ENCODE results near the gene GMNN.
"Not testable (repeated sequence)": the region's sequence is repeated elsewhere in the genome, so short reads cannot be mapped to it uniquely, and the experiment has no call there.

Gene GMNN

DNA sequence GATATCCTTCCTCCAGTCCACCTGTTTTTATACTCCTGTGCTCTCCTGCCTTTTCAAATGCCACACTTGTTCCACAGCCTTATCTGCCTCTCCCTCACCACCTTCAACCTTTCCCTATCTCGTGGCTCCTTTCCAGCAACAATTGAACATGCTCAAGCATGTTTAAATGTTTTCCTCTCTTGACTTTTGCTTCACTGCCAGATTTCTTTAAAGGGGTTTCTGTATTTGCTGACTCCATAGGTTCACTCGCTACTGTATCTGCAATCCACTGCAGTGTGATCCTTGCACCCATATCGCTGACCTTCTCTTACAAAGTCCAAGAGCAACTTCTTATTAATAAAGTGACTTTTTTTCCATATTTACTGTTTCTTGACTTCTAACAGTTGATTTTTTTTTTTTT is 11.2 kb upstream of the GMNN start:
- no peak for DNase-seq

DNA sequence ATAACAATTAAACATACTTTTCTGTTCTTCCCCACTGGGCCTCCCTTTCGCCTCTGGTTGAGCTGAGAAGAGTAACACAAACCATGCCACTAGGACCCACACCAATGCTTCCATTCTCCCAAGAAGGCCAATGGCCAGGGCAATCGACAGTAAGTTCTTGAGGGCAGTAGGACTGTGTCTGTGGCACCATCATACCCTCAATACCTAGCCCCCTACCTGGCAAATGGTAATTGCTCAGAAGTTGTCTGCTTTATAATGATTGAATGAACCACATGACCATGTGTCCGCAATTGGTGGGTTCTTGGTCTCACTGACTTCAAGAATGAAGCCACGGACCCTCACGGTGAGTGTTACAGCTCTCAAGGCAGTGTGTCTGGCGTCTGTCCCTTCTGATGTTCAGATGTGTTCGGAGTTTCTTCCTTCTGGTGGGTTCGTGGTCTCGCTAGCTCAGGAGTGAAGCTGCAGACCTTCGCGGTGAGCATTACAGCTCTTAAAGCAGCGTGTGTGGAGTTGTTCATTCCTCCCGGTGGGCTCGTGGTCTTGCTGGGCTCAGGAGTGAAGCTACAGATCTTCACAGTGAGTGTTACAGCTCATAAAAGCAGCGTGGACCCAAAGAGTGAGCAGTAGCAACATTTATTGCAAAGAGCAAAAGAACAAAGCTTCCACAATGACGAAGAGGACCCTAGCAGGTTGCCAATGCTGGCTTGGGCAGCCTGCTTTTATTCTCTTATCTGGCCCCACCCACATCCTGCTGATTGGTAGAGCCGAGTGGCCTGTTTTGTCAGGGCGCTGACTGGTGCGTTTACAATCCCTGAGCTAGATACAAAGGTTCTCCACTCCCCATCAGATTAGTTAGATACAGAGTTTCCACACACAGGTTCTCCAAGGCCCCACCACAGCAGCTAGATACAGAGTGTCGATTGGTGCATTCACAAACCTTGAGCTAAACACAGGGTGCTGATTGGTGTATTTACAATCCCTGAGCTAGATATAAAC is 9.6 kb upstream of the GMNN start:
- not testable (repeated sequence) for DNase-seq

DNA sequence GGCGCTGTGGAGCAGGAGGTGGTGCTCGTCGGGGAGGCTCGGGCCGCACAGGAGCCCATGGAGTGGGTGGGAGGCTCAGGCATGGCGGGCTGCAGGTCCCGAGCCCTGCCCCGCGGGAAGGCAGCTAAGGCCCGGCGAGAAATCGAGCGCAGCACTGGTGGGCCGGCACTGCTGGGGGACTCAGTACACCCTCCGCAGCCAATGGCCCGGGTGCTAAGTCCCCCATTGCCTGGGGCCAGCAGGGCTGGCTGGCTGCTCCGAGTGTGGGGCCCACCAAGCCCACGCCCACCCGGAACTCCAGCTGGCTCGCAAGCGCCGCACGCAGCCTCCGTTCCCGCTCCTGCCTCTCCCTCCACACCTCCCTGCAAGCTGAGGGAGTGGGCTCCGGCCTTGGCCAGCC is 8.8 kb upstream of the GMNN start:
- DNase-seq = not testable (repeated sequence)

DNA sequence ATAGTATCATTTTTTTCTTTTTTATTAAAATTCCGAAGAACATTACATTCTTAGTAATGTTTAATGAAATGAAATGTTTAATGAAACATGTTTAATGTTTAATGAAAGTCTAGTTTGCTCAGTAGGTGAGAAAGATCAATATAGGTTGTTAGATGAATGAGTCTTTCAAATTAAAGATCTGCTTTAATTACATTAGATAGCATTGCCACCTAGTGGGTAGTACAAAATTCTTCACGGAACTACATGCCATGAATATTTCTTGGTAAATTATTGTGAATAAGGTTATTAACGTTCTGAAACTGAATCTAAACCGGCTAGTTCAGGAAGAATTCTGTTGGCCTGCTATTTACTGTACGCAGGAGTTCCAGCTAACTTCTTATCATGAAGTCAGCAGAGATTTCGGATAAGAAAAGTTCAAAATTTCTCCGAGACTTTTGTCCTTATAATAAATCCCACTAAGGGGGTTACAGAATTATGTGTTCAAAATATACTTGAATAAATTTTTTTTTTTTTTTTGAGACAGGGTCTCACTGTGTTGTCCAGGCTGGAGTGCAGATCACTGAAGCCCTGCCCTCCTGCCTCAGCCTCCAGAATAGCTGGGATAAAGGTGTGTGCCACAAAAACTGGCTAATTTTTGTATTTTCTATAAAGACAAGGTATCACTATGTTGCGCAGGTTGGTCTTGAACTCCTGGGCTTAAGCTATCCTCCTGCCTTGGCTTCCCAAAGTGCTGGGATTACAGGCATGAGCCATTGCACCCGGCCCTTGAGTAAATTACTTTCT is 7.9 kb upstream of the GMNN start:
- DNase-seq = no peak

DNA sequence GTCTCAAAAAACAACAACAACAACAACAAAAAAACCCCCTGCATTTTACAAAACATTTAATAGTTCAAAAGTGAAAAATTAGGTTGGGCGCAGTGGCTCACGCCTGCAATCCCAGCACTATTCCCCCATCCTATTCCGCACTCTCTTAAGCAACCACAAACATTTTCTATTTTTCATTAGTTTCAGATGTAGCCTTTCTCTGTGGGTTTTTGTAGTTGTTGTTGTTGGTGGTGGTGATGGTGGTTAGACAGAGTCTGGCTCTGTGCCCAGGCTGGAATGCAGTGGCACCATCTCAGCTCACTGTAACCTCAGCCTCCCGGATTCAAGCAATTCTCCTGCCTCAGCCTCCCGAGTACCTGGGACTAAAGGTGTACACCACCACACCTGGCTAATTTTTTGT is 6.4 kb upstream of the GMNN start:
- no peak for DNase-seq

DNA sequence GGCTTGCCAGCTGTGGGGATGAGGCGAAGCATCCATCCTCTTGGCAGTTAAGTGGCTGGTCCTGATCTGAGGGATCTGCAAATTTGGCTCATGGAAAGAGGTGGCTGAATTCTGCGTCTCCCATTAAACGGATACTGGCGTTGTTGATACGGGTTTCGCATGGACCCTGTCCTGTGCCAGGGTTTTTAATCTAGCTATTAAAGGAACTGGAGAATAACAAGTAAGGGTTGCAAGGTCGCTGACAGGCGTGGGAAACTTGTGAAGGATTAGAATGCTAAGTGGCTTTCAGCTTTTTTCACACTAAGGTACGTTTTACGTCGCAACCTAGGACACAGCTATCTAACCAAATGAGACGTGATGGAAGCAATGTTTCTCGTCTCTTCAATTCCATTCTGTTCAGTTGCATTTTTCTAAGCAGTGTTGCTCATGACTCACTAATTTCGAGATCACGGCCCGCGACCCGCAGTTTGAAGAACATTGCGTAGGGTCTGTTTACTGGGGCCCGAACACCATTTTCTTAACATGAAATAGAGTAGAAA is 852 bp downstream of the GMNN start:
- no peak for DNase-seq

DNA sequence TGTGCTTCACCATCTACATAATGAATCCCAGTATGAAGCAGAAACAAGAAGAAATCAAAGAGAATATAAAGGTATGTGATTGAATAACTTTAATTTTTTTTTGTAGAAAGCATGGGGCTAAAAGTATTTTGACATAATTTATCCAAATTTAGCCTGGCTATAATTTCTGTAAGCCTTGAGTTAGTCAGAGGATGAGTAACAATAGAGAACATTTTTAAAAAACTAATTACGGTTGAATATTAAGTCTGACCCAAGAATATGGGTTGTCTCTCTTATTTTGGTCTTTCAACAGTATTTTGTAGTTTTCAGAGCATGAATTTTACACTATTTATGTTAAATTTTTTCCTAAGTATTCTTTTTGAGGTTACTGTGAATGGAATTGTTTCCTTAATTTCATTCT is 2.5 kb downstream of the GMNN start:
- no peak for DNase-seq

DNA sequence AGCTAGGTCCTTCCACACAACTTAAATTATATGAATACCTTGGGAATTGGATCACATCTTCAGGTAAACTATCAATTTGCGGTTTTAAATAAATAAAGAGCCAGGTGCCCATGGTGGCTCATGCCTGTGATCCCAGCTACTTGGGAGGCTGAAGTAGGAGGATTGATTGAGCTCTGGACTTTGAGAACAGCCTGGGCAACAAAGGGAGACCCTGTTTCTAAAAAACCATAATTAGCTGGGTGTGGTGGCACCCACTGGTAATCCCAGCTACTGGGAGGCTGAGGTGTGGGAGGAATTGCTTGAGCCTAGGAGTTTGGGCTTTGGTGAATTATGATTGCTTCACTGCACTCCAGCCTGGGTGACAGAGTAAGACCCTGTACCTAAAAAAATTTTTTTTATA is 3.4 kb downstream of the GMNN start:
- DNase-seq = no peak

DNA sequence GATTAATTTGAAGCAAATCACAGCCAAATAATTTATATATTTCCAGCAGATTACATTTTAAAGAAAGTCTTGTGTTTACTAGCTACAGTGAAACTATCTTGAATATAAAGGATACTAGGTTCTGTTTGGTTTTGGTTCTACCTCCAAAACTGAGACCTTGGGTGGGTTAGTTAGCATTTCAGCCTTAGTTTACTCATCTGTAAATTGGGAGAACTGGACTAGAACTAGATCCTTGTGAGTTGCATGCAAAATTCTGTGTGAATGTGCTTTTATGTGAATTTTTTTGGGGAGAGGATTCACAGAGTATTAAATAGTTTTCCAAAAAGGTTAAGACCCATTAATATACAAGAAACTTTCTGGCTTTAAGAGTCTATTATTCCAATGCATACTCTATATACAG is 4.1 kb downstream of the GMNN start:
- DNase-seq = no peak

DNA sequence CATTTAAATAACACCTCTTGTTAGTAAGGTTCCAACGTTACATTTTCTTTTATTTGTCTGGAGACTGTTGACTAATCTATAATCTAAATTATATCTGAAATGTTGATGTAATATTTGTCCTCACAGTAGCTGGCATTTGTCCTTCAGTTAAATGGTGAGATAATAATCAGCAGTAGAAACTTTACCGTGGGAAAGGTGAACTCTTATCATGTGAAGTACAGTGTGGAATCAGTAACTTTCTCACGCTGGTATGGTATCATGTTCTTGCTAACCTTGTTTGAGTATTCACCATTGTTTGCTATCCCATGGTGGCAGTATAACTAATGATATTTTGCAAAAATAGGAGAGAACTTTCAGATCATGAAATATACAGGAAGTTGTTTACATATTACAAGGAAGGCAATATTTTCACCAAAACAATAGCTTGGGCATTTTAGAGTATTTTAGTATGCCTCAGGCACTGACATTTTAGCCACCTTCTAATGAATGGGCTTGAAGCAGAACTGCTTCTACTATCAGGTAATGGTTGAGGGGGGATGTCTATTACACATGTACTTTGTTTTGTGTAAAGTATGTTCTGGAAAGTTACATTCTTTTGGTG is 4.8 kb downstream of the GMNN start:
- DNase-seq = no peak

DNA sequence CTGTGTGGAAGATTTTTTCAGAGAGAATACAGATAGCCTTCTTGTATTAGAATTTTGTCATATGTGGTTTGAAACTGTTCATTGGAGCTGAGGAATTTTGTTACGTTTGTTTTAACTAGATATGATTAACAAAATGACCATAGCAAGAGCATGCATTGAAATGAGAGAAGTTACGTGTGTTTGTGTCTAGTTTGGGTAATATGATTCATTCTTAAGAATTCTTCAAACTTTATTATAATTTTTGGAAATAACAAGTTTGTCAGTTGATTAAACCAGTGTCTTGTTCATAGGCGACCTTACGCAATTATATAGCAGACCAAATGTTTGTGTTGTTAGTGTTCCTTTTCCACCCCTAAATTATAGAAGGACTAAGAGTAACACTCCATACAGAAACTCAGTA is 5.5 kb downstream of the GMNN start:
- no peak for DNase-seq

DNA sequence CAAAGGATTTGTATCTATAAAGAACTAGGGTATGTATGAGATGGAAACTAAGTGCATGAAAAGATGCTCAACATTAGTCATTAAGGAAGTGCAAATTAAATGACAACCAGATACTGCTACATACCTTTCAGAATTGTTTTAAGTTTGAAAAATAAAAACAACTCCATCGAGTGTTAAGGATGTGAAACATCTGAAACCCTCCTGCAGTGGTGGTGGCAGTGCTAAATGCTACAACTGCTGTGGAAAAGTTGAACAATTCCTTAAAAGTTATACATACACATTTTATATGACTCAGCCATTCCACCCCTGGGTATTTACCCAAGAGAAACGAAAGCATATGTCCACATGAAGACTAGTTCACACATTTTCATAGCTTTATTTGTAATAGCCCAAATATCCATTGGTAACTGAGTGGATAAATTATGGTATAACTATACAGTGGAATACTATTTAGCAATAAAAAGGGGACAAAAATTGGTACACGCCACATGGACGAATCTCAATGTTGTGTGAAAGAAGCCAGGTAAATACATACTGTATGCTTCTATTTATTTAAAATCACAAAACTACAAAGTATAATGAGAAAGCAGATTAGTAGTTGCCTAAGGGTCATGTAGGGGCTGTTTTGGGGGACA is 13.4 kb downstream of the GMNN start:
- DNase-seq = no peak

DNA sequence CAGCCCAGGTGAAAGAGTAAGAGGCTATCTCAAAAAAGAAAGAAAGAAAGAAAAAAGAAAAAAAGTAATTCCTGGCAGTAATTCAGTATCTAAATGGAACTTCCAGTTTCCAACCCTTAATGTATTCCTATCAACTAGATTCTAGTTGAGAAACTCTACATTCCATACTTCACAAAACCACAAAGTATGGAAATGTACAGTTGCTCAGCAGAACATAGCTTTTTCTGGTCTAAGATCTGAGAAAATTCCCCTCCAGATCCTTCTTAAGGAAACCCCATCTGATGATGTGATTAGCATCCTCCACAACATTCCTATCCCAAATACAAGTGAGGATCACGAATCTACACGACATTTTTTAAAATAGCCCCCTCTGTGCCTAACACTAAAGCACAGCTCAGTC is 20.4 kb downstream of the GMNN start:
- no peak for DNase-seq

DNA sequence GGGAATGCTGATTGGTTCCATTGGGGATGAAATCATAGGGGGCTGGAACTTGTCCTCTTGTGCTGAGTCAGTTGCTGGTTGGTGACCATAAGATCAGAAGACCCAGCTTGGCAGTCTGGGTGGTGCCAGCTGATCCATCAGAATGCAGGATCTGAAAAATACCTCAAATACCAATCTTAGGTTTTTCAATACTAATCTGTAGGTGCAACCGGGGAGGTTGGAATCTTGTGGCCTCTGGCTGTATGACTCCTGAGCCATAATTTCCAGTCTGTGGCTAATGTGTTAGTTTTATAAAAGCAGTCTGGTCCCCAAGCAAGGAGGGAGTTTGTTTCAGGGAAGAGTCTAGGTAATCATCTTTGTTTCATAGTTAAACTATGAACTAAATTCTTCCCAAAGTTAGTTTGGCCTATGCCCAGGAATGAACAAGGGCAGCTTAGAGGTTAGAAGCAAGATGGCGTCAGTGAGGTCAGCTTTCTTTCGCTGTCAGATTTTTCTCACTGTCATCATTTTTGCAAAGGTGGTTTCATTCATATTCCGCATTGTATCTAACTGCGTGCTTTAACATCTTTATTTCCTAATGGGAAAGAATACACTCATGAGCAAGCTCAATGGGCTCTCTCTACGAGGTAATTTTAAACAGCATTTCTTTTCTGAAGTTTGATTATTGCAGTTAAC is 22.0 kb downstream of the GMNN start:
- no peak for DNase-seq

DNA sequence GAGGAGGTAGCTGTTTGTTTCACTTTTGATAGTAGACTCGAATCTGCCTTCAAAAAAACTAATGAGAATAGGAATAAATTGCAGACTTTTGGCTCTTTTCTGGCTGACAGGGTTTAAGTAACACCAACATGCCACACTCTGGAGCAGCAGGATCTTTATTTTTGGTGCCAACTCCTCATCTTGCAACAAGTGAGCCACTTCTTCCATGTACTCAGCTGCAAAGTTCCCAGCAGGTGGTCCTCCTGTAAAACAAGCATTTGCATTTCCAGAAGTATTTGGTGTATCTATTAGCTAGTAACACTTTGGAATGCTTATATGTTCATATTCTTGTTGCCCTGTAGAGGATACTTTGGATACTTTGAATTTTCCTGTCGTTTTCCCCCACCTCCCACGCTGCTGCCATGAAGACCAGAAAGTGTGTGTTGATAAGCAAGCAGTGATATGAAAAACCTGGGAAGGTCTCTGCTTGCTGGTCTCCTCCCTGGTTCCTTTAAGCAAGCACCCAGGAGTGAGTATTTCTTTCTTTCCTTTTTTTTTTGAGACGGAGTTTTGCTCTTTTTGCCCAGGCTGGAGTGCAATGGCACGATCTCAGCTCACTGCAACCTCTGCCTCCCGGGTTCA is 23.0 kb downstream of the GMNN start:
- no peak for DNase-seq

DNA sequence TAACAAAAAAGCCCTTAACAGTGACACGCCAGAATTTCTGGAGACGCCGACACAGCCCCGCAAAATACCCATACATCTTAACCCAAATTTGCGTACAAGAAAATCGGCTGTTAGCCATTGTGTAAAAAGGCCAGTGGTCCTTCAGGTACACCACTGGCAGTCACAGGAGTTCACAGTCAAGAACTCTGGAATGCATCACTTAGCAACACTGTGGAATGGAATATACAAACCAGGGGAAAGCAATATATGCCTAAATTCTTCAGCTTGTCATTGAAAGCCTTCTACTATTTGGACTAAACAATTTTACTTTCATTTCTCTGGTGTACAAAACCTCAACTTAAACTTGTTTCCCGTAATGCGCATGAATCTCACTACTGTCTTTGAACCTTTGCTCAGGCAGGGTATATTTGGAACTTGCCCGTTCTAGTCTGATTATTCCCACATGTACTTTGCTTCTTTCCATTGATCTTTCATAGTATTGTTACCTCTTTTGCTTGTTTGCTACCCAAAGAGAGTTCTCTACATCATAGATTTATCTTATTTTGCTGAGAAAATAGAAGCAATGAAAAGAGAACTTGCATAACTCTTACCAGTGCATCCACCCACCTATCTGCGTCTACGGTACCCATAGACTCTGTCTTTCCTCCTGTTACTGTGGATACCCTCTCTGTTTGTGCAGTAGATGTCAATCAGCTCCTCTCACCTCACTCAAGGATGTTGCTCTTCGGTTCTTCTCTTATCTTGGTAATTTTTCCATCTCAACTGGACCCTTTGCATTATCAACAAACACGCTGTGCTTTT is 24.2 kb downstream of the GMNN start, which contains the start of gene ARMH2:
ARMH2 (minus strand) TSS at position 178 of the 801 bp plus-strand sequence; CDS start at position 118, 60 bp downstream.
- no peak for DNase-seq

DNA sequence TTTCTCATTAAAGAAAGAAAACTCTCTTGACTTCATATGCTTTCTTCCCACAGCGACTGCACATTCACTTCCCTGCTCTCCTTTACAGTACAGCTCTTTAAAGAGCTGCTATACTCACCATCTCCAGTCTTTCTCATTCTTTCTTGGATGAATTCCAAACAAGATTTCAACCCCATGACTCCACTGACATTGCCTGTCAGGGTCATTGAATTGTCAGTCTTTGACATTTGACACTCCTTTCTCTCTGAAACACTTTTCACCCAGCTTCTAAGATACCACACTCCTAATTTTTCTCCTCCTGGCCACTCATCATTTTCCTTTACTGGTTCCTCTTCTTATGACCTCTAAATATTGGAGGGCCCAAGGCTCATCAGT is 24.8 kb downstream of the GMNN start:
- DNase-seq = no peak

DNA sequence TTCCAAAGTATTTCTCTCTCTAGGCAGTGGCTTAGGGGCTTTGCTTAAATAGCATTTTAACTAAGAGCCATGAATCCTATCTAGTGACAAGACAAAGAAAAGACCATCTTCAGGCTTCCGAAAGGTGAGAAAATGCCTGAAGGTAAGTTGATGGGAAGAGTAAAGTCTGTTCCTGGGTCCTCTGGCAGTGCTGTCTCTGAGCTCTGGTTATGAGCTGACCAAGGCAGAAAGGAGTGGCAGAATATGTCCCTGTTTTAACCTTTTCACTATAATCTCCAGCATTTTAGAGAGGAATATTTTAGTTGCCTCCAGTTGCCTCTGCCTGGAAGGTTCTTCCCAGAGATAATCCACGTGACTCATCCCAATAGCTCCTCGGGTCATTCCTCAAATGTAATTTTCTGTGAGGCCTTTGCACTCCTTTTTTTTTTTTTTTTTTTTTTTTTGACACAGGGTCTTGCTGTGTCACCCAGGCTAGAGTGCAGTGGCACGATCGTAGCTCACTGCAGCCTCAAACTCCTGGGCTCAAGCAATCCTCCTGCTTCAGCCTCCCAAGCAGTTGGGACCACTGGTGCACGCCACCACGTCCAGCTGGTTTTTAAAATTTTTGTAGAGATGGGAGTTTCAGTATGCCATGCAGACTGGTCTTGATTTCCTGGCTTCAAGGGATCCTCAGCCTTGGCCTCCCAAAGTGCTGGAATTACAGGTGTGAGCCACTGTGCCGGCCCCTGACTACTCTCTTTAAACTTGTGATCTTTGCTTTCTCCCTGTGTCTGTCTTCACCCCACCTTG is 27.7 kb downstream of the GMNN start:
- no peak for DNase-seq

DNA sequence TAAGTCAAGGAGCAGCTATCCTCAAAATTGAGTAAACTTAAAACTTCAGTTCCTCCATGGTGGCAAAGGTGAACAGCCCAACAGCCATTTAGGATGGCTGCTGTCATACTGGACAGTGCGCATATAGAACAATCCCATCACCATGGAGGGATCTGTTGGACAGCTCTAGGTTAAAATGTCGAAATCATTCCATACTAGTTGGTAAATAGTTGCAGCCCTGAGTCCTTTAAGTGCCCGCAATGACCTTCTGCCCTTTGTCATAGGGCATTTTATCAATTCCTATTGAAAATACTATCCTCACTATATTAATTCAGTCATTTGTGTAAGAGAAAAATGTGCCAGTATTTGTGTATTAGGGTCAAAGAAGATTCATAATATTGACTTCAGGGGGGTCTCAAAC is 32.8 kb downstream of the GMNN start:
- DNase-seq = no peak

DNA sequence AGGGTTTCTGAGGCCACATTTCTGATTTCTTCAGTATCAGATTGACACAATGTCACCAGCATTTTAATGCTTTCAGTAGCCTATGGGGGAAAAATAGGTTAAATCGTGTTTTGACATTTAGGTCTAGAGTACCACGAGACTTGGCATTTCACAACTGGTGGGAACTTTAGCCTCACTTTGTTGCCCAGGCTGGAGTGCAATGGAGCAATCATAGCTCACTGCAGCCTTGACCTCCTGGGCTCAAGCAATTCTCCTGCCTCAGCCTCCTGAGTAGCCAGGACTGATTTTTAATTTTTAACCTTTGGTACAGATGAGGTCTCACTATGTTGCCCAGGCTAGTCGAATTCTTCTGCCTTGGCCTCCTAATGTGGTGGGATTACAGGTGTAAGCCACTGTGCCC is 35.0 kb downstream of the GMNN start:
- DNase-seq = no peak
